Measurements from ENCODE around the gene DPP10.

DPP10 gene

DNA sequence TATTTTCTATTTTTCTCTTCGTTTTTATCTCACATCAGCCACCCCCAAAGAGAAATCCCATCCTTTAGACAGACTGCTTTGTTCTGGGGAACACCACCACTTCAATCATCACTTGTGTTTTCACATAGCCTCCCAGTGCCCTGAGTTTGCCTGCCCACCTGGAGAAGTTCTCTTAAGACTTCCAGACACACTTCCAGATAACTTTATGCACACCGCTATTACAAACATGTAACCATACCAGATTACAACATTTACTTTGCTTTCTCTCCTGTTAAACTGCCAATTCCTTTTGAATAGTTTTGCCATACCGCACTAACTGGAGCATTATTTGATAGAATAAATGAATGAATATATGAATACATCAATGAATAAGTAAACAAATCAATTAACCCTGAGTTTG lies 1353.6 kb downstream of the DPP10 start:
- ChIA-PET POLR2A (no interaction called here), CTCF (no interaction called here)
- no peaks in the 10 kb centered on the region for H3K4me1 ChIP-seq (ENCODE audit: control insufficient read depth, insufficient read depth, low read length)
- H3K27ac ChIP-seq (ENCODE audit: extremely low read depth, low read depth, low read length), result no peak overlapping the region
- H3K4me3 ChIP-seq (ENCODE audit: low read depth, low read length), result no peak overlapping the region
- TF ChIP-seq ZNF132 (tag by site-specific recombination; IDR thresholded peaks at IDR 0.05; ENCODE audit: borderline replicate concordance) (no peak), ZNF473 (tag by site-specific recombination; IDR thresholded peaks at IDR 0.05) (no peak), ZNF223 (tag by site-specific recombination; IDR thresholded peaks at IDR 0.05) (no peak), ZFHX2 (tag by site-specific recombination; conservative IDR thresholded peaks at IDR 0.05) (no peak), MEIS1 (CRISPR knock-in tag; IDR thresholded peaks at IDR 0.05; ENCODE audit: borderline replicate concordance) (no peak)
- no peaks in the 10 kb centered on the region for H3K36me3 ChIP-seq (ENCODE audit: control insufficient read depth in 2 of 2, insufficient read depth in 1 of 2, low read length in 2 of 2)
- H3K9me3 ChIP-seq (ENCODE audit: control insufficient read depth, insufficient read depth, low read depth, low read length), result no peaks in the 10 kb centered on the region

DNA sequence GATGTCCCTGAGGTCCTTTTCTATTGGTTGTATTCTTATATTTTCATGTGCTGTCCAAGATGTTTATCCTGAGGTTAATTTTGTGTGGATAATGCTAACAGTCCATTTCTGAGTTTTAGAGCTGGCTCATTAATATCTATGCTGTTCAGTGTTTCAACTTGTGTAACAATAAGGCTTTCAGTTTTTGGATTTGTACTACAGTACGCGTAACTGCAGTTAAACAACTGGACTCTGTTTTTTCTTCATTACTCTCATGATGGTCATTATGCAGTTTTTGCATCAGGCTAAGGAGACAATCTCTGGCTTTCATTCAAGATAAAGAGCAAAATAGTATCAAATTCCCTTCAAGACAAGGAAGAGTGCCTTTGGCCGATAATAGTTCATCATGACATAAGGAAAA lies 1364.8 kb downstream of the DPP10 start:
- H3K4me3 ChIP-seq (ENCODE audit: low read depth, low read length), result no peak overlapping the region
- TF ChIP-seq ZNF16 (tag by site-specific recombination; IDR thresholded peaks at IDR 0.05; ENCODE audit: low read depth) (no peak), ZNF155 (tag by site-specific recombination; IDR thresholded peaks at IDR 0.05) (no peak), ZNF48 (tag by site-specific recombination; IDR thresholded peaks at IDR 0.05) (no peak), PRDM1 (tag by site-specific recombination; IDR thresholded peaks at IDR 0.05) (no peak), OVOL3 (tag by site-specific recombination; IDR thresholded peaks at IDR 0.05) (no peak), ZNF174 (tag by site-specific recombination; IDR thresholded peaks at IDR 0.05) (no peak), ZNF335 (tag by site-specific recombination; conservative IDR thresholded peaks at IDR 0.05) (no peak)
- TF ChIP-seq, protein P1, sequence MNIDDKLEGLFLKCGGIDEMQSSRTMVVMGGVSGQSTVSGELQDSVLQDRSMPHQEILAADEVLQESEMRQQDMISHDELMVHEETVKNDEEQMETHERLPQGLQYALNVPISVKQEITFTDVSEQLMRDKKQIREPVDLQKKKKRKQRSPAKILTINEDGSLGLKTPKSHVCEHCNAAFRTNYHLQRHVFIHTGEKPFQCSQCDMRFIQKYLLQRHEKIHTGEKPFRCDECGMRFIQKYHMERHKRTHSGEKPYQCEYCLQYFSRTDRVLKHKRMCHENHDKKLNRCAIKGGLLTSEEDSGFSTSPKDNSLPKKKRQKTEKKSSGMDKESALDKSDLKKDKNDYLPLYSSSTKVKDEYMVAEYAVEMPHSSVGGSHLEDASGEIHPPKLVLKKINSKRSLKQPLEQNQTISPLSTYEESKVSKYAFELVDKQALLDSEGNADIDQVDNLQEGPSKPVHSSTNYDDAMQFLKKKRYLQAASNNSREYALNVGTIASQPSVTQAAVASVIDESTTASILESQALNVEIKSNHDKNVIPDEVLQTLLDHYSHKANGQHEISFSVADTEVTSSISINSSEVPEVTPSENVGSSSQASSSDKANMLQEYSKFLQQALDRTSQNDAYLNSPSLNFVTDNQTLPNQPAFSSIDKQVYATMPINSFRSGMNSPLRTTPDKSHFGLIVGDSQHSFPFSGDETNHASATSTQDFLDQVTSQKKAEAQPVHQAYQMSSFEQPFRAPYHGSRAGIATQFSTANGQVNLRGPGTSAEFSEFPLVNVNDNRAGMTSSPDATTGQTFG (tag by site-specific recombination; IDR thresholded peaks at IDR 0.05; ENCODE audit: borderline replicate concordance), result no peak
- ChIA-PET POLR2A (no interaction called here), CTCF (no interaction called here)
- H3K27ac ChIP-seq (ENCODE audit: extremely low read depth, low read depth, low read length), result no peak overlapping the region
- no peaks in the 10 kb centered on the region for H3K36me3 ChIP-seq (ENCODE audit: control insufficient read depth in 2 of 2, insufficient read depth in 1 of 2, low read length in 2 of 2)
- H3K4me1 ChIP-seq (ENCODE audit: control insufficient read depth, insufficient read depth, low read length), result no peaks in the 10 kb centered on the region
- no peaks in the 10 kb centered on the region for H3K9me3 ChIP-seq (ENCODE audit: control insufficient read depth, insufficient read depth, low read depth, low read length)

DNA sequence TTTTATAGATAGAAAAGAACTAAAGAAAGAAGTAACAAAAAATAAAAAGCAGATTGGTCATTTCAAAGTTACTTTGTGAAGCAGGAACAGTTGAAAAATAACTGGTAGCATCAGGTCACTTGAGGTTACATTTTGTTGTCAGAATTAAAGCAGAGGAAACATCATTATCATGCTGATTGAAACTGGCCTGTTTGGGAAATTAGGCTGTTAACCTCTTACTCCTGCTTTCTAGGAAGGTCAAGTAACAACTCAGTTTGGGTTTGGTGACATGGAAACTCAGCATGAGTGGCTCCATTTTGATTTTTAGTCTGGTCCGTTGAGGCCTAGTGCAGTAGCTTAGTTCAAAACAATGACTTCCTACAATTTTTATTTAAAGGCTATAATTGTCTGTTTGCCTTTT lies 1383.5 kb downstream of the DPP10 start:
- no peak overlapping the region for H3K27ac ChIP-seq (ENCODE audit: extremely low read depth, low read depth, low read length)
- POLR2A ChIA-PET, result no interaction called here
- no peaks in the 10 kb centered on the region for H3K4me1 ChIP-seq (ENCODE audit: control insufficient read depth, insufficient read depth, low read length)
- TF ChIP-seq ZNF221 (tag by site-specific recombination; IDR thresholded peaks at IDR 0.05; ENCODE audit: borderline replicate concordance) (no peak), KLF9 (tag by site-specific recombination; IDR thresholded peaks at IDR 0.05; ENCODE audit: low read depth) (no peak), ZNF621 (tag by site-specific recombination; IDR thresholded peaks at IDR 0.05) (no peak), ZNF510 (tag by site-specific recombination; IDR thresholded peaks at IDR 0.05; ENCODE audit: insufficient replicate concordance) (no peak), ZNF132 (tag by site-specific recombination; IDR thresholded peaks at IDR 0.05; ENCODE audit: borderline replicate concordance) (no peak), ZNF664 (tag by site-specific recombination; IDR thresholded peaks at IDR 0.05) (no peak), ZNF423 (tag by site-specific recombination; IDR thresholded peaks at IDR 0.05) (no peak), ZXDB (tag by site-specific recombination; IDR thresholded peaks at IDR 0.05) (no peak), ZFP41 (tag by site-specific recombination; IDR thresholded peaks at IDR 0.05; ENCODE audit: borderline replicate concordance) (no peak)
- TF ChIP-seq, protein P2, sequence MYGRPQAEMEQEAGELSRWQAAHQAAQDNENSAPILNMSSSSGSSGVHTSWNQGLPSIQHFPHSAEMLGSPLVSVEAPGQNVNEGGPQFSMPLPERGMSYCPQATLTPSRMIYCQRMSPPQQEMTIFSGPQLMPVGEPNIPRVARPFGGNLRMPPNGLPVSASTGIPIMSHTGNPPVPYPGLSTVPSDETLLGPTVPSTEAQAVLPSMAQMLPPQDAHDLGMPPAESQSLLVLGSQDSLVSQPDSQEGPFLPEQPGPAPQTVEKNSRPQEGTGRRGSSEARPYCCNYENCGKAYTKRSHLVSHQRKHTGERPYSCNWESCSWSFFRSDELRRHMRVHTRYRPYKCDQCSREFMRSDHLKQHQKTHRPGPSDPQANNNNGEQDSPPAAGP (tag by site-specific recombination; IDR thresholded peaks at IDR 0.05), result no peak
- TF ChIP-seq, protein P3, sequence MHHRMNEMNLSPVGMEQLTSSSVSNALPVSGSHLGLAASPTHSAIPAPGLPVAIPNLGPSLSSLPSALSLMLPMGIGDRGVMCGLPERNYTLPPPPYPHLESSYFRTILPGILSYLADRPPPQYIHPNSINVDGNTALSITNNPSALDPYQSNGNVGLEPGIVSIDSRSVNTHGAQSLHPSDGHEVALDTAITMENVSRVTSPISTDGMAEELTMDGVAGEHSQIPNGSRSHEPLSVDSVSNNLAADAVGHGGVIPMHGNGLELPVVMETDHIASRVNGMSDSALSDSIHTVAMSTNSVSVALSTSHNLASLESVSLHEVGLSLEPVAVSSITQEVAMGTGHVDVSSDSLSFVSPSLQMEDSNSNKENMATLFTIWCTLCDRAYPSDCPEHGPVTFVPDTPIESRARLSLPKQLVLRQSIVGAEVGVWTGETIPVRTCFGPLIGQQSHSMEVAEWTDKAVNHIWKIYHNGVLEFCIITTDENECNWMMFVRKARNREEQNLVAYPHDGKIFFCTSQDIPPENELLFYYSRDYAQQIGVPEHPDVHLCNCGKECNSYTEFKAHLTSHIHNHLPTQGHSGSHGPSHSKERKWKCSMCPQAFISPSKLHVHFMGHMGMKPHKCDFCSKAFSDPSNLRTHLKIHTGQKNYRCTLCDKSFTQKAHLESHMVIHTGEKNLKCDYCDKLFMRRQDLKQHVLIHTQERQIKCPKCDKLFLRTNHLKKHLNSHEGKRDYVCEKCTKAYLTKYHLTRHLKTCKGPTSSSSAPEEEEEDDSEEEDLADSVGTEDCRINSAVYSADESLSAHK (tag by site-specific recombination; IDR thresholded peaks at IDR 0.05), result no peak
- no peaks in the 10 kb centered on the region for H3K36me3 ChIP-seq (ENCODE audit: control insufficient read depth in 2 of 2, insufficient read depth in 1 of 2, low read length in 2 of 2)
- H3K4me3 ChIP-seq (ENCODE audit: low read depth, low read length), result no peak overlapping the region
- CTCF ChIA-PET, result no interaction called here
- H3K9me3 ChIP-seq (ENCODE audit: control insufficient read depth, insufficient read depth, low read depth, low read length), result no peaks in the 10 kb centered on the region
